MV-4-11 (cell line): Measurements from ENCODE around the gene TRIM73.
"Not testable (repeated sequence)": the region's sequence is repeated elsewhere in the genome, so short reads cannot be mapped to it uniquely, and the experiment has no call there.

Source experiments
- DNase-seq: peaks from one replicate; lab custom pipeline; 2025; lab: John Stamatoyannopoulos, UW

Gene TRIM73

DNA sequence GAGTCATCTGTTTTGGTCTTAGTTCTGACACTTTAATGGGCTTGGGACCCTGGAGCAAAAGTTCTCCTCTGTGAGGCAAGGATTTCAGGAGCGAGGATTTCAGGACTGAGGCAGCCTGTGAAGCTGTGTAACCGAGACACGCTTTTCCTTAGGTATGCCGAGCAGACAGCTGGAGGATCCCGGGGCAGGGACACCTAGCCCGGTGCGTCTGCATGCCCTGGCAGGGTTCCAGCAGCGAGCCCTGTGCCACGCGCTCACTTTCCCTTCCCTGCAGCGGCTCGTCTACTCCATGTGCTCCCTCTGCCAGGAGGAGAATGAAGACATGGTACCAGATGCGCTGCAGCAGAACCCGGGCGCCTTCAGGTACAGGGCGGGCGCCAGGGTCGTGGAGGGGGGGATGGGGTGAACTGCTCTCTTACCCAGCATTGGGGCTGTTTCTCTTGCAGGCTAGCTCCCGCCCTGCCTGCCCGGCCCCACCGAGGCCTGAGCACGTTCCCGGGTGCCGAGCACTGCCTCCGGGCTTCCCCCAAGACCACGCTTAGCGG, 20.5 kb downstream of the TRIM73 start:
- DNase-seq: not testable (repeated sequence)

DNA sequence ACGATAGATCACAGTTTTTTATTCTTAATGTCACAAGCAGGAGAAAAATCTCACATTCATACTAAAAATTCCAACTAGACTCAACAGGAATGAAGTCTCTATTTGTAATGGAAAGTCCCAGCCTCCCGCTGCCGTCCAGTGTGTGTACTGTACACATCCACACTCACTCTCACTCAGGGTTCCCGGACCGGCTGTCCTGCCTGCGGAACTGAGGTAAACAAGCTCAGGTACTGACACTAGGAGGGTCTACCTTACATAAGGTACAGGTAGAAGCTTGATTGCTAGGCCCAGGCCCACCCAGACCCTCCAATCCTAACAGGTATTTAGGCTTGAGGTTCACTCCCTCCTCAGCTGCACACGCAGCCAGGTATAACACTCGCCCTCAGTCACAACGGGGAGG, 21.4 kb downstream of the TRIM73 start:
- DNase-seq: not testable (repeated sequence)

DNA sequence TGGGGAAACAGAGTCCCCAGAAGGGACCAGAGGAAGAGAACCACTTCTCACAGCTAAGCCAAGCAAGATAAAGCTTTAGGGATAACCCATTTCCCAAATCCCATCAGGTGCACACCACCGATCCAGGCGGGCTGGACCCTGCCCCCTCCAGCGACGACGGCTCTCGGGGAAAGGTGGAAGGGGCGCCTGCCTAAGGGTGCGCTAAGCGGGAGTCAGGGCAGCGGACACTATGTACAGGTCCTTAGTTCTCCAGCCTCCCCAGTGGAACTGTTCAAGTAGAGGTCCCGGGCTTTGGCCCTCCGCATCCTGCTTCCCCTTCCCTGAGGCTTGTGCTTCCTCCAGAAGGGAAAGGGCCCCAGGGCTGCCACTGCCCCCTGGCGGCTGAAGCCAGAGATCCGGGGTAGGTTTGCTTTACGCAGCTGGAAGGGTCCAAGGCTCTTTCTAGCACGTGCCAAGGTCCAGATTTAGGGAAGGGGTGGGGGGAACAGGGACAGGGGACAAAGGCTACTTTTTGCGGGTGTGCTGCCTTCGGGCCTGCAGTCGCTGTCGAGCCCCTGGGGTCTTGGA, 22.9 kb downstream of the TRIM73 start:
- DNase-seq: not testable (repeated sequence)

DNA sequence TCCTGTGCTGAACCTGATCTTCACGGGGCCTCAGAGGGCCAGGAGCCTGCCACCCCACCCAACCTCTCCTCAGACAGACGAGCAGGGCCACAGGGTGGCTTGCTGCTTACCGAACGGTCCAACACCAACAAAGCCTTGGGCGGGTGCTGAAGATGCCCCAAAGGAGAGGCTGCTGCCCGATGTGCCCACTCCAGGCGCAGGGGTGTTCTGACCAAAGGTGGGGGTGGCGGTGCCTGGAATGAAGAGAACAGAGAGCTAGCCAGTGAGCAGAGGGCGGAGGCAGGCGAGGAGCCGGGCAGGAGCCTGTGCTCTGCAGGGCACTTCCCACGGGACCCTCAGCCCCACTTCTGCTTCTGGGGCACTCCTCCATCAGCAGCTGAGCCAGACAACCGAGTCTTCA, 23.8 kb downstream of the TRIM73 start:
- not testable (repeated sequence) for DNase-seq

DNA sequence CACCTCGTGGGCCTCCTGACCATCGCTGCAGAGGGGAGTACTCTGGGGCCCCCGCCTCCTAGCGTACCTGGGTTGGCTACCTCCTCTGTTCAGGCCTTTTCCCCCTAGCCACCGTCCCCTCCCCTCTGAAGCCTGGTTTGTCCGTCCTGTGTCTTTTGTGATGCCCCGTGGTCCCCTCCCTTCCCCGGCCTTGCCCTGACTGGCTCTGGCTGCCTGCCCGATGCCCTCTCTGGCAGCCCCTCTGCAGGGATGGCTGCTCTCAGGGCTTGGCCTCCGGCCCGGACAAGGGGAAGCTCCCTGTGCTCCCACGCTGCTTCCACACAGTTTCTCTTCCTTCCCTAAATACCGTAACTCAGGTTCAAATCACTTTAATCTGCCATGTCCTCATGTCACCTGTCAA, 24.3 kb downstream of the TRIM73 start:
- not testable (repeated sequence) for DNase-seq

DNA sequence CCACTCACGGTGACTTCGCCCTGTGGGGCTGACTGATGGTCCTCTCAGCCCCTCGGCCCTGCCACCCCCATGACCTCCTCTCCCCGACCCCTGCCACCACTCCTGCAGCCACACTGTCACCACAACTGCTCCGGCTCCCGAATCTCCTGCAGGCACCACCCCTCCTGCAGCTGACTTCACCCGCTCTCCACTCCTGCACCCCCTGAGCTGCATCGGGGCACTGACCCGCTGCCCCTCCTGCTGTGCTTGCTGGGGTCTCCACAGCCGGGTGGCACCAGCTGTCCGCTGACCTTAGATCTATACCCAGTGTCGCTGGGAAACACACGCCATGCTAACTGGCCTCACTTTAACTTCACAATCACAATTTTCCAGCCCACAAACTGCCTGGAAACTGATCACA, 24.7 kb downstream of the TRIM73 start:
- not testable (repeated sequence) for DNase-seq

DNA sequence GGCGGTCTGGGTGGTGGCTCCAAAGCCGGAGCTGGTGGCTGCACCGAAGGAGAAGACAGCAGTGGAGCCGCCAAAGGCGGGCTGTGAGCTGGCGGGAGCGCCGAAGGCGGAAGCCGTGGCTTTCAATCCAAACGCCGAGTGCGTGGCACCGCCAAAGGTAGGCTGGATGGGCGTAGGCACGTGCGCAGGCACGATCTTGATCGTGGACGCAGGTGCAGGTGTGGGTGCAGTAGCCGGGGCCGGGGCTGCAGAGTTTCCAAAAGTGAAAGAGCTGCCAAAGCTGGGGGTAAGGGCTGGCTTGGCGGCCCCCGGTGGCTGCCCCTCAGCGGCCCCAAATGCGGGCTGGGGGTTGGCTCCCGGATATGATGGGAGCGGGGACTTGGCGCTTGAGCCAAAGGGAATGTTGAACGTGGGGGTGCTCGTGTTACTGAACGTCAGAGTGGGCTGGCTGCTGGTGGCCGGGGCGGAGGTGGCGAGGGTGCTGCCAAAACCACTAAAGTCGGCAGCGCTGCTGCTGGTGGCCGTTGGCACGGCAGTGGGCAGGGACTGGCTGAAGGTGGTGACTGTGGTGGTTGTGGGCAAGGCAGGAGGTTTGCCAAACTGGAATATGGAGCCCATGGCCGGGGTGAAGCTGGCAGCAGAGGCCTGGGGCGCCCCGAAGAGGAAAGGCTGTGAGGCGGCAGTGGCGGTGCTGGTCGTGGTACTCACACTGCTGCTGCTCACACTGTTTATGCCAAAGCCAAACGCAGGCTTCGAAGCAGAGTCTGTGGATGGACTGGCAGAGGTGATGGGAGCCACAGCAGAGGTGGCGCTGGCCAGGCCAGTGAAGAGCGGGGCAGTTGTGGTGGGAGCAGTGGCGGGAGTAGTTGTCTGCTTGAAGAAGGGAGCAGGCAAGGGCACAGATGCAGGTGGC, 26.6 kb downstream of the TRIM73 start:
- DNase-seq: not testable (repeated sequence)

DNA sequence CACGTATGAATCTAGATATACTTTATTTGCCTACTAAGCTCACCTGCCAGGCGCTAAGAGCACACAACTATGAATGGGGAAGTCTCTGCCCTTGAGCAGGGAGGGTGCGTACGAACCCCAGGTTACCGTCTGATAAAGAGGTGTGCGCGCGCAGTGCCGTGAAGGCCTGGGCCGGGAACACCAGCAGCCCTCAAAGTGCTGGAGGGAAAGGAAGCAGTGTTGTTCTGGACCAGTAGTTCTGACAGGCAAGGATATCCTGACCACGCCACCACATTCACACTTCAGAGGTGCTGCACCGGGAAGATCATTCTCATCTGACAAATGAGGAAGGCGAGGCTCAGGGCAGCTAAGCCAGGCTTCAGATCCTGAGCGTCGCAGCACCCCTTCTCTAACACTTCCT, 28.1 kb downstream of the TRIM73 start:
- not testable (repeated sequence) for DNase-seq

DNA sequence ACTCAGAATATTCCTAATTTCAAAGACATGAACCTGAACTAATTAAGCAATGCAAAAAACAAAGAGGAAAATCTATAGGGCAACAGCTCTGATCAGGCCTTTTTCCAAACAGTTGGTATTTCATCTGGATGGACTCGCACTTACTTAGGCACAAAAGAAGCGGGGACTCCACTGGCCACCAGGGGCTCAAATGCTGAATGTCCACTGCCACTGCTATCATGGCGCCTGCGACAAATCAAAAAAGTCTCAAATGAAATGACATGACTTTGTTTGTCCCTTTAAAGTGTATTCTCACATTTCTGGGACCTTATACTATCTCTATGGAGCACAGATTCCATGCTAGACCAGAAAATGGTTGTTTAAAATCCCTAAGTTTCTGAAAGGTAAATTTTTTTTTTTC, 43.6 kb downstream of the TRIM73 start:
- not testable (repeated sequence) for DNase-seq

DNA sequence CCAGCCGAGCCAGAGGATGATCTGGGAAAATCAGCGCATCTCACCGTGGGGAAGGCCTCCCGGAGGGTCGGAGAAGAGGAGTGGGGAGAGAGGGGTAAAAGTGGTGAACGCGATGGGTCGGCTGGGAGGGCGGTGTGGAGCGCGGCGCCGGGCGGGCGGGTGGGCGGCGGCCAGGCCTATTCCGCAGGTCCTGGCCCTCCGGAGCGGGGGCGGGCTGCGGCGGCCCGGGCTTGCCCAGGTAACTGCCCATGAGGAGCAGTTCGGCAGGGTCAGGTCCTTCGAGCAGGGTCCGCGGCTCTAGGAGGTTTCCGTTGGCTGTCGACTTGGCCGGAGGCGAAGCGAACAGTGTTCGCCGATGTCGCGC, 46.7 kb downstream of the TRIM73 start:
- not testable (repeated sequence) for DNase-seq

DNA sequence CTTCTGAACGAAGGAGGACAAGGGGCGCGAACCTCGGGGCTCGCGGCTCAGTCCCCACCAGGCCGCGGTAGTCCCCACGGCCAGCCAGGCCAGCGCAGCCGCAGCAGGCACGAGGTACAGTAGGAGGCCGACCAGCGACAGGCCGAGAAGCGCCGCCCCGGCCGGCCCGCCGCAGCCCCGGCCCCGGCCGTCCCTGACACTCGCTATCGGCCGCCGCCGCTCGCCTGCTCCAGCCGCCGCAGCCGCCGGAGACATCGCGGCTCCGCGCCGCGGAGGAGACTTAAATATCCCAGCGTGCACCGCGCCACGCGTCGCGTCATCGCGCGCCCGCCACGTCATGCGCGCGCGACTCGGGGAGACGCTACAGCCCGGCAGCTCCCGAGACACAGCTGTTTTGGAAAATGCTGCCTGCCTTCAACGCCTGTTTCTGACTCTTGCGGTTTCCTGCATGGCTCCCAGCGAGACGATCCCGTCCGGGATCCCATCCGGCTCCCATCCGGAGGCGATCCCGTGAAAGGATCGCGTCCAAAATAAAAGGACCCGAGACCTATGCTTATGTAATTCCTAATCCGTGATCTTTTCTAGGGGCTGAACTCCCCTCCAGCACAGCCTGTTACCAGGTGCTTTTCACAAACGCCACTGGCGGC, 47.2 kb downstream of the TRIM73 start:
- DNase-seq: not testable (repeated sequence)

DNA sequence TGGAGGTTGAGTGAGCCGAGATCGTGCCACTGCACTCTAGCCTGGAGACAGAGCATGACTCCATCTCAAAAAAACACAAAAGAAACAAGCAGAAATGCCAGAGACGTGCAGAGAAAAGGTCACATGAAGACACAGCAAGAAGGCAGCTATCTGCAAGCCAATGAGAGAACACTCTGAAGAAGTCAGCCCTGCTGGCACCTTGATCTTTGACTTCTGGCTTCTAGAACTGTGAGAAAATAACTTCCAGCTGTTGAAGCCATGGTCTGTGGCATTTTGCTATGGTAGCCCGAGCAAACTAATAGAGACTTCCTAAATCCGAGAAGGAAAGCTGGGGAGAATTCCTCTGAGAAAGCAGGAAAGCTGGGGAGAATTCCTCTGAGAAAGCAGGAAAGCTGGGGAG, 54.5 kb downstream of the TRIM73 start:
- DNase-seq: not testable (repeated sequence)

DNA sequence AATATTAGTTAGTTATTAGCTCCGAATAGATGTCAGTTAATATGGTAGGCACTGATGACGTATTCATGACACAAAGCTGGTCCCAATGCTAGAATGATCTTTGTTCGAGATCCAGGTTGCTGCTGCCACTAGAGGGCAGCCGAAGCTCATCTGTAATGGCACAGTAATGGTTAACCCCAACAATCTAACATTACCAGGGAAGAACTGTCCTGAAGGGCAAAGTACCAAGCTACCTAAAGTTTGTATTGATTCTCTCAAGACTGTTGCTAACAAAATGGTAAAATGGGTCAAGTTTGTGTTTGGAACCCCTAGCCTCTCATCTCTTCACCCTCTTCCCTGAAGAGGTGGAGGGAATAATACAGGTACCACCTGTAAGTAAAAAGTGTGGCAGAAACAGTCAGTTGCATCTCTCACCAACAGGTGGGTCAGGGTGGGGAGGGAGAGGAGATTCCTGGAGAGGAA, 57.1 kb downstream of the TRIM73 start:
- DNase-seq: not testable (repeated sequence)
